HepG2 (cell line): ENCODE measurements around the gene FBXO44. TPM values are rescaled to one million over a fixed set of nuclear protein-coding genes. Genes with fewer than 3 reads are reported as not detected.

Experiments
- ATAC-seq: fragments of 200-7000 bp; cut with Tn5 transposase; 3 replicates; pipeline ENCODE4 v1.9.1; 2020; ENCODE audit warnings: mild to moderate bottlenecking, moderate library complexity
- BruUV-seq: library from RNA; stranded (reverse); fragments of 400-500 nt; replicated peaks from 2 replicates; lab custom pipeline; 2021; lab: Mats Ljungman, UMichigan
- CTCF ChIA-PET: fragments of 300-600 bp; formaldehyde crosslinking; extraction: SDS; loops from one replicate; lab custom pipeline; 2021; ENCODE audit warnings: low total read pairs, inconsistent platforms, low intra/inter-chr PET ratio; lab: Yijun Ruan, JAX
- POLR2A ChIA-PET: fragments of 350-600 bp; sonication (Branson Sonifier 250); formaldehyde crosslinking; loops from one replicate; lab custom pipeline; 2020; ENCODE audit warnings: antibody characterized with exemption, inconsistent platforms; lab: Yijun Ruan, JAX
- DNase-seq: peaks from one replicate; pipeline ENCODE4 v3.0.0-alpha.2; 2015; ENCODE audit warnings: low spot score
- FAIRE-seq: peaks from 3 replicates; lab custom pipeline; 2011; peaks lifted over from hg19 to GRCh38; lab: Jason Lieb, UNC
- H2AFZ ChIP-seq: one replicate; pipeline ENCODE4 v1.6.1; 2011; ENCODE audit warnings: low read length, inconsistent platforms
- H3K27ac ChIP-seq: fragments of 300-600 bp; 3 replicates; pipeline ENCODE4 v1.8.0; 2011; ENCODE audit warnings: mixed run types, mild to moderate bottlenecking, mixed read lengths, low read length, inconsistent platforms; ENCODE audit not compliant: insufficient read depth; ENCODE audit errors: extremely low read length
- H3K27me3 ChIP-seq, 2 experiments: fragments of 200-600 bp in 1 of 2; 2 replicates in 1 of 2; 3 replicates in 1 of 2; pipeline versions ENCODE4 v1.6.0 to v1.8.0; 2011; ENCODE audit warnings: low read length in 2 of 2, mild to moderate bottlenecking in 2 of 2, moderate library complexity in 2 of 2, inconsistent platforms in 1 of 2; ENCODE audit not compliant: insufficient read depth in 2 of 2, control insufficient read depth in 1 of 2
- H3K36me3 ChIP-seq, 2 experiments: fragments of 200-600 bp in 1 of 2; replicated peaks in 1 of 2; 2 replicates in 1 of 2; 3 replicates in 1 of 2; pipeline versions ENCODE4 v1.5.1 to v1.8.0; 2011; ENCODE audit warnings: low read length in 2 of 2, inconsistent platforms in 1 of 2; ENCODE audit not compliant: insufficient read depth in 2 of 2, control insufficient read depth in 1 of 2
- H3K4me1 ChIP-seq: 2 replicates; pipeline ENCODE4 v1.5.1; 2012; ENCODE audit warnings: low read length, inconsistent platforms; ENCODE audit not compliant: insufficient read depth
- H3K4me2 ChIP-seq: 2 replicates; pipeline ENCODE4 v1.6.0; 2011; ENCODE audit warnings: low read depth, low read length, inconsistent platforms
- H3K4me3 ChIP-seq, 3 experiments: fragments of 200-600 bp in 1 of 3; sonication (generic), shearing (Covaris generic) in 1 of 3; replicated peaks in 1 of 3; 2 replicates each; pipeline ENCODE4 v1.5.1; 2011 to 2016; ENCODE audit warnings: low read length in 3 of 3, inconsistent platforms in 2 of 3, low read depth in 2 of 3, mild to moderate bottlenecking in 2 of 3, control low read depth in 1 of 3, mixed read lengths in 1 of 3; ENCODE audit not compliant: insufficient read depth in 1 of 3
- H3K79me2 ChIP-seq: one replicate; pipeline ENCODE4 v1.6.1; 2011; ENCODE audit warnings: low read length, inconsistent platforms; ENCODE audit not compliant: insufficient read depth
- H3K9ac ChIP-seq: 2 replicates; pipeline ENCODE4 v1.6.0; 2011; ENCODE audit warnings: mild to moderate bottlenecking, low read depth, low read length, inconsistent platforms; ENCODE audit not compliant: insufficient read depth
- H3K9me3 ChIP-seq: 2 replicates; pipeline ENCODE4 v1.5.1; 2012; ENCODE audit warnings: mild to moderate bottlenecking, low read length
- H4K20me1 ChIP-seq: 2 replicates; pipeline ENCODE4 v1.6.0; 2011; ENCODE audit warnings: inconsistent platforms, mild to moderate bottlenecking, low read length, moderate library complexity; ENCODE audit not compliant: insufficient read depth
- E2F2 ChIP-seq: sonication (generic); formaldehyde crosslinking; IDR thresholded peaks from 2 replicates; pipeline ENCODE4 v1.4.0; 2020; ENCODE audit warnings: missing genetic modification reagents, borderline replicate concordance
- MAFG ChIP-seq: sonication (generic); formaldehyde crosslinking; IDR thresholded peaks from 2 replicates; pipeline ENCODE4 v1.5.1; 2020; ENCODE audit warnings: mild to moderate bottlenecking, missing genetic modification reagents
- NCOA2 ChIP-seq: sonication (generic); formaldehyde crosslinking; IDR thresholded peaks from 2 replicates; pipeline ENCODE4 v1.8.0; 2022; ENCODE audit warnings: inconsistent platforms
- NFE2 ChIP-seq: sonication (generic); formaldehyde crosslinking; IDR thresholded peaks from 2 replicates; pipeline ENCODE4 v1.4.0; 2020; ENCODE audit warnings: missing genetic modification reagents
- NR3C1 ChIP-seq: sonication (generic); formaldehyde crosslinking; IDR thresholded peaks from 2 replicates; pipeline ENCODE4 v1.4.0; 2020; ENCODE audit warnings: missing genetic modification reagents
- RFX5 ChIP-seq: IDR thresholded peaks from 2 replicates; pipeline ENCODE4 v1.6.1; 2011; ENCODE audit warnings: low read depth, low read length, improper control_type of control experiment
- SMARCC2 ChIP-seq: fragments of 450-650 bp; IDR thresholded peaks from 2 replicates; pipeline ENCODE4 v1.6.1; 2017; ENCODE audit warnings: antibody characterized with exemption, mild to moderate bottlenecking
- SUZ12 ChIP-seq: fragments of 150-350 bp; IDR thresholded peaks from 2 replicates; pipeline ENCODE4 v1.6.1; 2014; ENCODE audit warnings: low read depth, low read length
- XBP1 ChIP-seq: sonication (generic); formaldehyde crosslinking; IDR thresholded peaks from 2 replicates; pipeline ENCODE4 v1.5.0; 2020; ENCODE audit warnings: missing genetic modification reagents
- ZFP90 ChIP-seq: sonication (generic); formaldehyde crosslinking; IDR thresholded peaks from 2 replicates; pipeline ENCODE4 v1.8.0; 2022; ENCODE audit warnings: missing genetic modification reagents, mild to moderate bottlenecking, inconsistent platforms, borderline replicate concordance
- ZNF274 ChIP-seq: sonication (generic); formaldehyde crosslinking; IDR thresholded peaks from 2 replicates; pipeline ENCODE4 v1.5.1; 2020; ENCODE audit warnings: mild to moderate bottlenecking, missing genetic modification reagents
- ZNF629 ChIP-seq: sonication (generic); formaldehyde crosslinking; conservative IDR thresholded peaks from 2 replicates; pipeline ENCODE4 v1.5.0; 2020; ENCODE audit warnings: missing genetic modification reagents
- WGBS: methylation state at CpG from one replicate; pipeline ENCODE4 v1.1.6; 2017; ENCODE audit warnings: low lambda C conversion rate; 5-methylcytosine and 5-hydroxymethylcytosine counted together
- in situ Hi-C: cut with HindIII; loops from 2 replicates; pipeline ENCODE4 v1.10.0; 2017; ENCODE audit warnings: low pct_unique_long_range_greater_than_20kb; ENCODE audit not compliant: extremely low pct_ligation_motif_present
- intact Hi-C: fragments of 100-400 bp; cut with micrococcal nuclease; formaldehyde crosslinking; loops from one replicate; pipeline ENCODE4 v1.10.0; 2022; ENCODE audit not compliant: unreplicated experiment
- polyA plus RNA-seq, 8 experiments: library from polyadenylated mRNA; depleted of rRNA in 3 of 8; stranded (reverse) in 7 of 8; unstranded in 1 of 8; fragments of >200 nt; fragmentation: Illumina TruSeq in 4 of 8; extraction: Trizol in 4 of 8; gene quantifications; 2 replicates each; pipeline versions ENCODE4 v1.2.1 to v1.2.3, GENCODE V29; 2011 to 2016; ENCODE audit warnings: low read depth in 4 of 8, missing spikeins in 1 of 8, mixed read lengths in 1 of 8; ENCODE audit not compliant: insufficient read depth in 1 of 8
- total RNA-seq, 5 experiments: library from RNA; depleted of rRNA; stranded (reverse); fragments of >200 nt; fragmentation: Illumina TruSeq; extraction: Trizol; gene quantifications; 2 replicates each; pipeline ENCODE4 v1.2.3, GENCODE V29; 2016; ENCODE audit warnings: low read depth in 1 of 5
- TF ChIP-seq, protein P1 (sequence below), 2 experiments: fragments of 450-650 bp in 1 of 2; sonication (generic) in 1 of 2; formaldehyde crosslinking; IDR thresholded peaks; 2 replicates each; pipeline versions ENCODE4 v1.5.0 to v1.8.0; 2020 to 2022; ENCODE audit warnings: mild to moderate bottlenecking in 1 of 2, missing genetic modification reagents in 1 of 2
- TF ChIP-seq, protein P2 (sequence below): IDR thresholded peaks from 2 replicates; pipeline ENCODE4 v1.6.1; 2016; ENCODE audit warnings: missing compliant biosample characterization, missing genetic modification reagents, borderline replicate concordance
- TF ChIP-seq, protein P3 (sequence below): sonication (generic); formaldehyde crosslinking; IDR thresholded peaks from 2 replicates; pipeline ENCODE4 v1.4.0; 2020; ENCODE audit warnings: mild to moderate bottlenecking, missing genetic modification reagents

The FBXO44 gene
- total and polyA plus RNA-seq, 2 of the 13 experiments (the other 11 are each of a cell fraction or from before 2014, with no cell fraction given): 22.4 to 27.9 TPM

DNA sequence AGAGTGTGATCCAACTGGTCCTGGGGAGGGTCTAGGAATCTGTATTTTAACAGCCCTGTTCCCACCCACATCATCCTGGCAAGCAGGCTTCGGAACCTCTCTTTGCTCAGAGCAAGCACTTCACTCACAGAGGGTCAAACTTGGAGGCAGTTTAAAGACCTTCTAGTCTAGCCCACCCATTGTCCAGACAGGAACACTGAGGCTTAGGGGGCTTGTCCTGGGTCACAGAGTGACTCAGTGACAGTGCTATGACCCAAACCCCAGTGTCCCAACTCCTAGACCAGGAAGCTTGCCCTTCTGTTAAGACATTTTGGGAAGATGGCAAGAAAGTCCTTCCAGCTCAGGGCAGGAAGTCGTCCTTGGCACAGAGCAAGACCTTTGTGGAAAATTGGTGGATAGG lies 36.9 kb upstream of the FBXO44 start:
- Histone ChIP-seq H3K4me1 (no peaks in the 10 kb centered on the region), H3K79me2 (no peaks in the 10 kb centered on the region), H4K20me1 (no peaks in the 10 kb centered on the region), H3K4me2 (no peak overlapping the region), H3K4me3 (no peak overlapping the region), H2AFZ (no peak overlapping the region), H3K9ac (no peak overlapping the region), H3K36me3 (no peaks in the 10 kb centered on the region), H3K9me3 (no peaks in the 10 kb centered on the region), H3K27ac (no peak overlapping the region), H3K27me3 (peaks cover 12 to 41% of the 10 kb centered on the region in 2 experiments; a peak in 3 of 5 replicates)
- intact Hi-C loops: no loop called here
- DNase-seq: no peak
- ChIA-PET CTCF (no interaction called here), POLR2A (no interaction called here)
- BruUV-seq: no TSS peak
- TF ChIP-seq ZFP90 (no peak), ZNF629 (CRISPR knock-in tag) (peak; percentile 63)
- in situ Hi-C loops: no loop called here
- no peak for ATAC-seq
- no peak for FAIRE-seq
- no CpG with 5 or more reads among the region's 2 CpGs for WGBS

- BruUV-seq: no TSS peak
- 8% methylated on average over 12 of the region's 12 CpGs for WGBS
Measured at GRCh38 chr1:11620405-11620804, 34.3 kb upstream of the FBXO44 start.

More at GRCh38 chr1:11620405-11620804, 34.3 kb upstream of the FBXO44 start:
- Histone ChIP-seq H2AFZ (no peak overlapping the region), H3K79me2 (no peaks in the 10 kb centered on the region), H3K36me3 (no peaks in the 10 kb centered on the region), H3K9ac (no peak overlapping the region), H3K27me3 (peaks cover 10 to 33% of the 10 kb centered on the region in 2 experiments; a peak in 3 of 5 replicates), H4K20me1 (no peaks in the 10 kb centered on the region), H3K4me2 (no peak overlapping the region), H3K4me1 (no peaks in the 10 kb centered on the region), H3K4me3 (no peak overlapping the region), H3K9me3 (no peaks in the 10 kb centered on the region), H3K27ac (no peak overlapping the region)
- POLR2A ChIA-PET: no interaction called here
- intact Hi-C loops: no loop called here
- no peak for TF ChIP-seq NCOA2 (CRISPR knock-in tag)
- no peak for TF ChIP-seq E2F2 (CRISPR knock-in tag)
- TF ChIP-seq NR3C1 (CRISPR knock-in tag): no peak
- no peak for TF ChIP-seq SUZ12
- TF ChIP-seq XBP1 (CRISPR knock-in tag): no peak
- TF ChIP-seq, protein P1, sequence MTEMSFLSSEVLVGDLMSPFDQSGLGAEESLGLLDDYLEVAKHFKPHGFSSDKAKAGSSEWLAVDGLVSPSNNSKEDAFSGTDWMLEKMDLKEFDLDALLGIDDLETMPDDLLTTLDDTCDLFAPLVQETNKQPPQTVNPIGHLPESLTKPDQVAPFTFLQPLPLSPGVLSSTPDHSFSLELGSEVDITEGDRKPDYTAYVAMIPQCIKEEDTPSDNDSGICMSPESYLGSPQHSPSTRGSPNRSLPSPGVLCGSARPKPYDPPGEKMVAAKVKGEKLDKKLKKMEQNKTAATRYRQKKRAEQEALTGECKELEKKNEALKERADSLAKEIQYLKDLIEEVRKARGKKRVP (CRISPR knock-in tag; IDR thresholded peaks at IDR 0.05): no peak
- no peak for TF ChIP-seq MAFG
- TF ChIP-seq RFX5: no peak
- TF ChIP-seq SMARCC2: no peak
- TF ChIP-seq, protein P2, sequence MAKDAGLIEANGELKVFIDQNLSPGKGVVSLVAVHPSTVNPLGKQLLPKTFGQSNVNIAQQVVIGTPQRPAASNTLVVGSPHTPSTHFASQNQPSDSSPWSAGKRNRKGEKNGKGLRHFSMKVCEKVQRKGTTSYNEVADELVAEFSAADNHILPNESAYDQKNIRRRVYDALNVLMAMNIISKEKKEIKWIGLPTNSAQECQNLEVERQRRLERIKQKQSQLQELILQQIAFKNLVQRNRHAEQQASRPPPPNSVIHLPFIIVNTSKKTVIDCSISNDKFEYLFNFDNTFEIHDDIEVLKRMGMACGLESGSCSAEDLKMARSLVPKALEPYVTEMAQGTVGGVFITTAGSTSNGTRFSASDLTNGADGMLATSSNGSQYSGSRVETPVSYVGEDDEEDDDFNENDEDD (CRISPR knock-in tag): no peak
- TF ChIP-seq ZNF274 (CRISPR knock-in tag): no peak
- no peak for TF ChIP-seq NFE2 (CRISPR knock-in tag)
- TF ChIP-seq, protein P3, sequence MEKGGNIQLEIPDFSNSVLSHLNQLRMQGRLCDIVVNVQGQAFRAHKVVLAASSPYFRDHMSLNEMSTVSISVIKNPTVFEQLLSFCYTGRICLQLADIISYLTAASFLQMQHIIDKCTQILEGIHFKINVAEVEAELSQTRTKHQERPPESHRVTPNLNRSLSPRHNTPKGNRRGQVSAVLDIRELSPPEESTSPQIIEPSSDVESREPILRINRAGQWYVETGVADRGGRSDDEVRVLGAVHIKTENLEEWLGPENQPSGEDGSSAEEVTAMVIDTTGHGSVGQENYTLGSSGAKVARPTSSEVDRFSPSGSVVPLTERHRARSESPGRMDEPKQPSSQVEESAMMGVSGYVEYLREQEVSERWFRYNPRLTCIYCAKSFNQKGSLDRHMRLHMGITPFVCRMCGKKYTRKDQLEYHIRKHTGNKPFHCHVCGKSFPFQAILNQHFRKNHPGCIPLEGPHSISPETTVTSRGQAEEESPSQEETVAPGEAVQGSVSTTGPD (CRISPR knock-in tag): no peak
- ATAC-seq (no peak), DNase-seq (no peak), FAIRE-seq (no peak)
- CTCF ChIA-PET: no interaction called here
- in situ Hi-C loops: no loop called here
